ENCODE data around the gene PGPEP1.

PGPEP1 gene

DNA sequence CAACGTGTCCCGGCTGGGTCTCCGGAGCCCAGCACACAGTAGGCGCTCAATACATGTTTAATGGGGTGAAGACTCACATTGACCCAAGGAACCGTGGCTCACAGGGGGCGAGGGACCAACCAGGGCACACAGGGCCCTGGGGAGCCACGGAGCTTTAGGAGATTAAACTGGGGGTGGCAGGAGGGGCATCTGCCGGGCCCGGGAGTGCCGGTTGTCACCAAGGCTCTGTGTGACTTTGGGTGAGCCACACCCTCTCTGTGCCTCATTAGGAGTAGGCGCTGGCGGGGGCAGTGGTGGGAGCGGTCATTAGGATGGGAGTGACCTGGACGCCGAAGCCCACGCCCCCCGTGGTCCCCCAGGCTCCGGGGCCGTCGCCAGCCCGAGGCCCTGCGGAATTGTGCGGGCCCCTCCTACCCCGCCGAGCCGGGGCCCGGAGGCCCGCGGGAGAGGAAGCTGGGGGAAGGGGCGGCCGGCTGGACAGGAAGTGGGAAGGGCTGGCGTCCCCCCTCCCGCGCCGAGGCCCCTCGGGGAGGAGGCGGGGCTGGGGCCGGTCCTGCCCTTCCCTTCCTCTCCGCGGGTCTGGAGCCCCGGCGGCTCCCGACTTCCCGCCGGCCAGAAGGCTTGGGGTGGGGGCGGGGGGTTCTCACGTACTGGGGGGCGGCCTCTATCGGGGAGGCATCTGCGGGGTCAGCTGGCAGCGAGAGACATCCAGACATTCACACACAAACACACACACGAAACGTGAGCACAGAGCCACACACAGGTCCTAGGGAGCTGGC is 77.0 kb downstream of the PGPEP1 start:
- no peak for TF ChIP-seq CTCF (IDR thresholded peaks at IDR 0.05; ENCODE audit: borderline replicate concordance, control extremely low read depth, extremely low read depth, insufficient read depth, missing control alignments)
- DNase-seq (ENCODE audit: low spot score) = peak; percentile 82

DNA sequence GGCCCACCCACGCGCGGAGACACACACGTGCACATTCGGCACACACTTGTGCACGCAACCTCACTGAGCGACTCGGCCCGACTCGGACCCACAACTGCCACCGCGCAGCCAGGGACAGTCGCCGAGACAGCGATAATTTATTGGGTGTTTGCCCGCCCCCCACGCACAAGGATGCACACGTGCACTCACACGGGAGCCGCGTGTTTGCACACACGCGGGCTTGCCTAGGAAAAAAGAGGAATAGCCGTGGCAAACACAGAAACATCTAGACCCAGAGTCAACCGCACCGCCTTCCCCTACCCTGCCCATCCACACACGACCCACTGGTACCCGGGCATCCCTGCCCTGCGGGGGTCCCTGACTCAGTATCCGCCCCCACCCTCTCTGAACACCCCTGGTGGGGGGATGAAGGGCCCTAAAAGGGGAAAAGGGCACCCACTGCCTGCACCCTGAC is 77.7 kb downstream of the PGPEP1 start:
- no peak for DNase-seq (ENCODE audit: low spot score)
- in situ Hi-C loops (cut with MboI; ENCODE audit: low sequenced_read_pairs, unreplicated experiment) = no loop called here

More for the DNA sequence above, 77.0 kb downstream of the PGPEP1 start:
- in situ Hi-C loops (cut with MboI; ENCODE audit: low sequenced_read_pairs, unreplicated experiment) = no loop called here

GRCh38 chr19:18418483-18419194 is 78.2 kb downstream of the PGPEP1 start:
- TF ChIP-seq CTCF (IDR thresholded peaks at IDR 0.05; ENCODE audit: borderline replicate concordance, control extremely low read depth, extremely low read depth, insufficient read depth, missing control alignments) = no peak
- DNase-seq (ENCODE audit: low spot score) = no peak
- in situ Hi-C loops (cut with MboI; ENCODE audit: low sequenced_read_pairs, unreplicated experiment) = no loop called here

More for the DNA sequence above, 77.7 kb downstream of the PGPEP1 start:
- no peak for TF ChIP-seq CTCF (IDR thresholded peaks at IDR 0.05; ENCODE audit: borderline replicate concordance, control extremely low read depth, extremely low read depth, insufficient read depth, missing control alignments)

DNA sequence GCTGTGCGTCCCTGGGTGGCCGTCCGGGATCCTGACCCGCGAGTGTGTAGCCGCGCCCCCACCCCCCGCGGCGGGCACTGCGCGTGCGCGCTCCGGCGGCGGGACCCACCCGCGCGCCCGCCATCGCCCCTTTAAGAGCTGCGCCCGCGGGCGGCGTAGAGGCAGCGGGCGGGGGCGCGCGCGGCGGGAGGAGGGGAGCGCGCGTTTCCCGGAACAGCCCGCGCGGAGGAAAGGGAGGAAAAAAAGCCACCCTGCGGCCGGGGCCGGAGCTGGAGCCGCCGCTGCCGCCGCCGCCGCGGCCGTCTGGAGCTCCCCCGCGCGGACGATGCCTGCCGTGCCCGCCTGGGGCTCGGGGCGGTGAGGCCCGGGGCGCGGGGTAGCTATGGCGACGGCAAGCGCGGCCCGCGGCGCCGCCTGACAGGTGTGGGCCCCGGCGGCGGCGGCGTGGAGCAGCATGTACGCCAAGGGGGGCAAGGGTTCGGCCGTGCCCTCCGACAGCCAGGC is 78.8 kb downstream of the PGPEP1 start, which contains the start of gene SSBP4:
SSBP4 (plus strand) TSS at position 204 of the 504 bp plus-strand sequence; CDS start at position 455, 251 bp downstream.
- in situ Hi-C loops (cut with MboI; ENCODE audit: low sequenced_read_pairs, unreplicated experiment) = no loop called here
- DNase-seq (ENCODE audit: low spot score) = peak; percentile 92
- TF ChIP-seq CTCF (IDR thresholded peaks at IDR 0.05; ENCODE audit: borderline replicate concordance, control extremely low read depth, extremely low read depth, insufficient read depth, missing control alignments) = peak; percentile 58

Measured in GM13976 (cell line).